WTC11 (cell line): ENCODE results near the gene PSMC6.

ENCODE experiments used
- CTCF ChIP-seq: fragments of 200-600 bp; IDR thresholded peaks from 2 replicates; pipeline ENCODE4 v1.8.0; 2022; ENCODE audit warnings: antibody characterized with exemption
- E2F1 ChIP-seq: sonication (generic); formaldehyde crosslinking; IDR thresholded peaks from 2 replicates; pipeline ENCODE4 v1.8.0; 2022; ENCODE audit warnings: mild to moderate bottlenecking, missing genetic modification reagents
- ELF4 ChIP-seq: sonication (generic); formaldehyde crosslinking; IDR thresholded peaks from 2 replicates; pipeline ENCODE4 v1.8.1; 2022; ENCODE audit warnings: low read depth, mild to moderate bottlenecking, moderate library complexity, missing genetic modification reagents
- IRF2 ChIP-seq: sonication (generic); formaldehyde crosslinking; IDR thresholded peaks from 2 replicates; pipeline ENCODE4 v1.8.0; 2022; ENCODE audit warnings: low read depth, missing genetic modification reagents, borderline replicate concordance
- NFYB ChIP-seq: sonication (generic); formaldehyde crosslinking; conservative IDR thresholded peaks from 2 replicates; pipeline ENCODE4 v1.8.0; 2022; ENCODE audit warnings: low read depth, missing genetic modification reagents
- SP1 ChIP-seq: sonication (generic); formaldehyde crosslinking; conservative IDR thresholded peaks from 2 replicates; pipeline ENCODE4 v1.8.1; 2022; ENCODE audit warnings: missing genetic modification reagents
- TEAD4 ChIP-seq: sonication (generic); formaldehyde crosslinking; IDR thresholded peaks from 2 replicates; pipeline ENCODE4 v1.8.0; 2022; ENCODE audit warnings: mild to moderate bottlenecking, missing genetic modification reagents
- ZNF138 ChIP-seq: sonication (generic); formaldehyde crosslinking; conservative IDR thresholded peaks from 2 replicates; pipeline ENCODE4 v1.8.1; 2022; ENCODE audit warnings: mild to moderate bottlenecking, moderate library complexity, missing genetic modification reagents

- no peak for TF ChIP-seq NFYB (CRISPR knock-in tag)
- TF ChIP-seq E2F1 (CRISPR knock-in tag), result no peak
- no peak for TF ChIP-seq CTCF
- TF ChIP-seq ZNF138, result no peak
- no peak for TF ChIP-seq ELF4 (CRISPR knock-in tag)
- TF ChIP-seq TEAD4 (CRISPR knock-in tag), result no peak
- no peak for TF ChIP-seq SP1 (CRISPR knock-in tag)
- no peak for TF ChIP-seq IRF2 (CRISPR knock-in tag)
These were observed 43.1 kb upstream of the PSMC6 start for GRCh38 chr14:52663850-52664249.
